Smooth muscle cell (in vitro differentiated cells): ENCODE data around the gene ATXN1L. TPM values are rescaled to one million over a fixed set of nuclear protein-coding genes. Genes with fewer than 3 reads are reported as not detected.
"Not testable (repeated sequence)": the region's sequence is repeated elsewhere in the genome, so short reads cannot be mapped to it uniquely, and the experiment has no call there.

Source experiments
- DNase-seq: peaks from one replicate; lab custom pipeline; 2025; ENCODE audit not compliant: unreplicated experiment; lab: John Stamatoyannopoulos, UW
- H2AFZ ChIP-seq: fragments of 200-600 bp; sonication (generic); 2 replicates; pipeline ENCODE4 v1.6.0; 2016; ENCODE audit warnings: antibody characterized with exemption, low read depth, mild to moderate bottlenecking
- H3F3A ChIP-seq: fragments of 200-600 bp; sonication (generic); 2 replicates; pipeline ENCODE4 v1.6.0; 2017; ENCODE audit warnings: antibody characterized with exemption, low read depth
- H3K27ac ChIP-seq: fragments of 200-600 bp; sonication (generic); 2 replicates; pipeline ENCODE4 v1.5.1; 2016; ENCODE audit warnings: low read depth, mild to moderate bottlenecking
- H3K27me3 ChIP-seq: fragments of 200-600 bp; sonication (generic); 2 replicates; pipeline ENCODE4 v1.6.1; 2016; ENCODE audit warnings: low read depth, mild to moderate bottlenecking
- H3K36me3 ChIP-seq: fragments of 200-600 bp; sonication (generic); 2 replicates; pipeline ENCODE4 v1.5.1; 2016; ENCODE audit warnings: low read depth
- H3K4me1 ChIP-seq: fragments of 200-600 bp; sonication (generic); 2 replicates; pipeline ENCODE4 v1.5.1; 2016; ENCODE audit warnings: low read depth
- H3K4me2 ChIP-seq: fragments of 200-600 bp; sonication (generic); 2 replicates; pipeline ENCODE4 v1.6.0; 2016; ENCODE audit warnings: mild to moderate bottlenecking
- H3K4me3 ChIP-seq: fragments of 200-600 bp; sonication (generic); 2 replicates; pipeline ENCODE4 v1.5.1; 2016; ENCODE audit warnings: mild to moderate bottlenecking
- H3K79me2 ChIP-seq: fragments of 200-600 bp; sonication (generic); 2 replicates; pipeline ENCODE4 v1.6.0; 2016; ENCODE audit warnings: low read depth, mild to moderate bottlenecking
- H3K9ac ChIP-seq: fragments of 200-600 bp; sonication (generic); 2 replicates; pipeline ENCODE4 v1.6.0; 2016; ENCODE audit warnings: low read depth
- H3K9me3 ChIP-seq: fragments of 200-600 bp; sonication (generic); replicated peaks from 2 replicates; pipeline ENCODE4 v1.5.1; 2016; ENCODE audit warnings: low read depth
- H4K20me1 ChIP-seq: fragments of 200-600 bp; sonication (generic); 2 replicates; pipeline ENCODE4 v1.6.0; 2016; ENCODE audit warnings: low read depth
- WGBS: methylation state at CpG from one replicate; pipeline ENCODE4 v1.1.7; 2016; ENCODE audit warnings: low lambda C conversion rate; 5-methylcytosine and 5-hydroxymethylcytosine counted together
- polyA plus RNA-seq: library from polyadenylated mRNA; unstranded; fragments of >200 nt; fragmentation: Nextera tagmentation; extraction: Ambion mirVana; gene quantifications from 2 replicates; pipeline ENCODE4 v1.2.1, GENCODE V29; 2016
- total RNA-seq: library from RNA; depleted of rRNA; stranded (reverse); fragments of >200 nt; gene quantifications from 2 replicates; pipeline ENCODE4 v1.2.3, GENCODE V29; 2014
- TF ChIP-seq, protein P1 (sequence below): fragments of 200-600 bp; sonication (generic); IDR thresholded peaks from 2 replicates; pipeline ENCODE4 v1.5.1; 2017; ENCODE audit warnings: borderline replicate concordance, mild to moderate bottlenecking, antibody characterized with exemption; ENCODE audit not compliant: insufficient read depth, poor library complexity, severe bottlenecking

ATXN1L gene
- total and polyA plus RNA-seq, 2 experiments from 2014 or later = 7.4 to 14.8 TPM

DNA sequence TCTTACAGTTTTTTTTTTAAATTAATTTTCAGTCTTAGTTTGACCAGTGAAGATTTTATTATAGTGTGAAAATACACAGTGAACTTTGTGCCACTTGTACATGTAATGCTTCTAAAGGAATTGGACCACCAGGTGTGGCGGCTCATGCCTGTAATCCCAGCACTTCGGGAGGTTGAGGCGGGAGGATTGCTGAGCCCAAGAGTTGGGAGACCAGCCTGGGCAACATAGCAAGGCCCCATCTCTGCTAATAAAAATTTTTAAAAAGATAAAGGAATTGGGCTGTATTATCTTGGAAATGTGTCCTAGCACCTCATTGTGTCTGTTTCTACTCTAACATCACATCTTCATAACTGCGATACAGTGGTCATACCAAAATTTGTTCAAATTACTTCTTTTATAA is 53.4 kb downstream of the ATXN1L start:
- H3K4me2 ChIP-seq = no peak overlapping the region
- no peak for DNase-seq
- peaks cover 83% of the 10 kb centered on the region for H4K20me1 ChIP-seq
- TF ChIP-seq, protein P1, sequence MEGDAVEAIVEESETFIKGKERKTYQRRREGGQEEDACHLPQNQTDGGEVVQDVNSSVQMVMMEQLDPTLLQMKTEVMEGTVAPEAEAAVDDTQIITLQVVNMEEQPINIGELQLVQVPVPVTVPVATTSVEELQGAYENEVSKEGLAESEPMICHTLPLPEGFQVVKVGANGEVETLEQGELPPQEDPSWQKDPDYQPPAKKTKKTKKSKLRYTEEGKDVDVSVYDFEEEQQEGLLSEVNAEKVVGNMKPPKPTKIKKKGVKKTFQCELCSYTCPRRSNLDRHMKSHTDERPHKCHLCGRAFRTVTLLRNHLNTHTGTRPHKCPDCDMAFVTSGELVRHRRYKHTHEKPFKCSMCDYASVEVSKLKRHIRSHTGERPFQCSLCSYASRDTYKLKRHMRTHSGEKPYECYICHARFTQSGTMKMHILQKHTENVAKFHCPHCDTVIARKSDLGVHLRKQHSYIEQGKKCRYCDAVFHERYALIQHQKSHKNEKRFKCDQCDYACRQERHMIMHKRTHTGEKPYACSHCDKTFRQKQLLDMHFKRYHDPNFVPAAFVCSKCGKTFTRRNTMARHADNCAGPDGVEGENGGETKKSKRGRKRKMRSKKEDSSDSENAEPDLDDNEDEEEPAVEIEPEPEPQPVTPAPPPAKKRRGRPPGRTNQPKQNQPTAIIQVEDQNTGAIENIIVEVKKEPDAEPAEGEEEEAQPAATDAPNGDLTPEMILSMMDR = no peak
- no peak overlapping the region for H2AFZ ChIP-seq
- H3K79me2 ChIP-seq = peaks cover 88% of the 10 kb centered on the region
- no peaks in the 10 kb centered on the region for H3K9me3 ChIP-seq
- no peak overlapping the region for H3K4me3 ChIP-seq
- H3K9ac ChIP-seq = no peak overlapping the region
- H3K27me3 ChIP-seq = no peaks in the 10 kb centered on the region
- WGBS = 97% methylated on average over 4 of the region's 4 CpGs
- H3K27ac ChIP-seq = no peak overlapping the region
- H3K36me3 ChIP-seq = no peaks in the 10 kb centered on the region
- peaks cover 3% of the 10 kb centered on the region for H3F3A ChIP-seq
- peaks cover 16% of the 10 kb centered on the region for H3K4me1 ChIP-seq

DNA sequence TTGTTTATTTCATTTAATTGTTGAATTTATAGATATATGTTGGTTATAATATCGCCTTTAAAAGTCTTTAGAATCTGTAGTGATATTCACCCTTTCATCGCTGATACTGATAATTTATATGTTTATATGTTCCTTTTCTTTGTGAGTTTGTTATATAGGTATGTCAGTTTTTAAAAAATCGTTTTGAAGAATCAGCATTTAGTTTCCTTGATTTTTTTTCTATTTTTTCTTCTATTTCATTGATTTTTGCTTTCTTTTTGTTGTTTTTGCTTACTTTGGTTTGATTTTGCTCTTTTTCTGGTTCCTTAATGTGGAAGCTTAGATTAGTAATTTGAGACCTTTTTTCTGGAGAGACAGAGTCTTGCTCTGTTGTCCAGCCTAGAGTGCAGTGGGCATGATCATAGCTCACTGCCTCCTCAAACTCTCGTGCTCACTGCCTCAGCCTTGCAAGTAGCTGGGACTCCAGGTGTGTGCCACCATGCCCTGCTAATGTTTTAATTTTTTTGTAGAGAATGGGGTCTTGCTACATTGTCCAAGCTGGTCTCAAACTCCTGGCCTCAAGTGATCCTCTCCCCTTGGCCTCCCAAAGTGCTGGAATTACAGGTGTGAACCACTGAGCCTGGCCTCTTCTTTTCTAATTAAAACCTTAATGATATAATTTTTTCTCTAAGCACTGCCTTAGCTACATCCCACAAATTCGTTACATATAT is 57.0 kb downstream of the ATXN1L start:
- H3K79me2 ChIP-seq = peaks cover 100% of the 10 kb centered on the region
- H3K27me3 ChIP-seq = no peaks in the 10 kb centered on the region
- H3F3A ChIP-seq = no peaks in the 10 kb centered on the region
- no peak overlapping the region for H3K4me3 ChIP-seq
- H3K4me2 ChIP-seq = no peak overlapping the region
- no peak for DNase-seq
- peaks cover 100% of the 10 kb centered on the region for H4K20me1 ChIP-seq
- WGBS = 98% methylated on average over 5 of the region's 5 CpGs
- H3K36me3 ChIP-seq = no peaks in the 10 kb centered on the region
- TF ChIP-seq, protein P1 = no peak
- no peak overlapping the region for H3K9ac ChIP-seq
- H2AFZ ChIP-seq = no peak overlapping the region
- H3K4me1 ChIP-seq = peaks cover 3% of the 10 kb centered on the region
- H3K9me3 ChIP-seq = no peaks in the 10 kb centered on the region
- no peak overlapping the region for H3K27ac ChIP-seq

DNA sequence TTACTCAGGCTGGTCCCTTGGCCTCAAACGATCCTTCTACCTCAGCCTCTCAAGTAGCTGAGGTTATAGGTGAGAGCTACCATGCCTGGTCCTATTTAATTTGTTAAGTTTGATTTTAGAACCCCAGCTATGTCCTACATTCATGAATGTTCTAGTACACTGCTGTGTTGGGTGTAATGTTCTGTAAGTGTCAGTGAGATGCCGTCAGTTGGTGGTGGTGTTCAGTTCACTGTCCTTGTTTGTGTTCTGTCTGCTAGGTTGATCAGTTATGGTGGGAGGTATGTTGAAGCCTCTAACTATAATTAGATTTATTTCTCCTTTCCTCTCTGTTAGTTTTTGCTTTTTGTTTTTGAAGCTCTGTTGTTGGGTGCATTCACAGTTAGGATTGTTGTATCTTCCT is 57.8 kb downstream of the ATXN1L start:
- peaks cover 100% of the 10 kb centered on the region for H3K79me2 ChIP-seq
- H3K9ac ChIP-seq = no peak overlapping the region
- H3K36me3 ChIP-seq = no peaks in the 10 kb centered on the region
- DNase-seq = no peak
- no peak overlapping the region for H3K4me2 ChIP-seq
- no peaks in the 10 kb centered on the region for H3F3A ChIP-seq
- no peaks in the 10 kb centered on the region for H3K9me3 ChIP-seq
- no peaks in the 10 kb centered on the region for H3K27me3 ChIP-seq
- H3K27ac ChIP-seq = no peak overlapping the region
- TF ChIP-seq, protein P1 = no peak
- peaks cover 100% of the 10 kb centered on the region for H4K20me1 ChIP-seq
- H2AFZ ChIP-seq = no peak overlapping the region
- 100% methylated on average over 2 of the region's 2 CpGs for WGBS
- peaks cover 3% of the 10 kb centered on the region for H3K4me1 ChIP-seq
- no peak overlapping the region for H3K4me3 ChIP-seq

DNA sequence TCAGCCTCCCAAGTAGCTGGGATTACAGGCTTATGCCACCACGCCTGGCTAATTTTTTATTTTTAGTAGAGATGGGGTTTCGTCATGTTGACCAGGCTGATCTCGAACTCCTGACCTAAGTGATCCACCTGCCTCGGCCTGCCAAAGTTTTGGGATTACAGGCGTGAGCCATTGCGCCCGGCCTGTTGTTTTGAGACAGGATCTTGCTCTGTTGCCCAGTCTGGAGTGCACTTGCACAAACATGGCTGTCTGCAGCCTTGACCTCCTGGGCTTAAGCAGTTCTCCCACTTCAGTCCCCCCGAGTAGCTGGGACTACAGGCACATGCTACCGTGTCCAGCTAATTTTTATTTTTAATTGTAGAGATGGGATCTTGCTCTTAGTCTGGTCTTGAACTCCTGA is 58.5 kb downstream of the ATXN1L start:
- Histone ChIP-seq H3K79me2 (peaks cover 100% of the 10 kb centered on the region), H3F3A (no peaks in the 10 kb centered on the region), H3K9me3 (no peaks in the 10 kb centered on the region), H3K4me2 (no peak overlapping the region), H3K9ac (no peak overlapping the region), H3K4me1 (peaks cover 3% of the 10 kb centered on the region), H3K4me3 (no peak overlapping the region), H2AFZ (no peak overlapping the region), H3K27me3 (no peaks in the 10 kb centered on the region), H4K20me1 (peaks cover 100% of the 10 kb centered on the region), H3K36me3 (no peaks in the 10 kb centered on the region), H3K27ac (no peak overlapping the region)
- TF ChIP-seq, protein P1 = no peak
- no peak for DNase-seq
- WGBS = 85% methylated on average over 9 of the region's 9 CpGs

DNA sequence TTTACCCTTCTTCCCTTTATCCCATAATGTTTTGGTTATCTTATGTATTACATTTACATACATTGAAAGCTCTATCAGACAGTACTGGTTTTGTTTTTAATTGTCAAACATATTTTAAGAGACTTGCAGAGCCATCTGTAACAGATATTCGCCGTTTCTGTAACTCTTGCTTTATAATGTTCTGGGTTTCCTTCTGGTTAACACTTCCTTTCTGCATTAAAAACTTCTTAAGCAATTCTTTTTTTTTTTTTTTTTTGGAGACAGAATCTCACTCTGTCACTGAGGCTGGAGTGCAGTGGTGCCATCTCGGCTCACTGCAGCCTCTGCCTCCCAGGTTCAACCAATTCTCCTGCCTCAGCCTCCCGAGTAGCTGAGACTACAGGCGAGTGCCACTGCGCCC is 60.0 kb downstream of the ATXN1L start:
- not testable (repeated sequence) for H3K9ac ChIP-seq, H3K36me3 ChIP-seq, DNase-seq, H3K4me3 ChIP-seq, H3K4me2 ChIP-seq, H3K27me3 ChIP-seq, H3K4me1 ChIP-seq, H3F3A ChIP-seq, H3K9me3 ChIP-seq, H2AFZ ChIP-seq, H3K27ac ChIP-seq
- peaks cover 100% of the 10 kb centered on the region for H4K20me1 ChIP-seq
- WGBS = 87% methylated on average over 6 of the region's 6 CpGs
- H3K79me2 ChIP-seq = peaks cover 100% of the 10 kb centered on the region
